B cell (primary cell): ENCODE measurements around the gene DIRAS1.

Experiments used
- EZH2 ChIP-seq: IDR thresholded peaks from 2 replicates; pipeline ENCODE4 v1.6.1; 2012; ENCODE audit warnings: borderline replicate concordance, low read depth, mild to moderate bottlenecking, moderate library complexity, low read length; ENCODE audit not compliant: insufficient read depth, poor library complexity, severe bottlenecking
- TF ChIP-seq, protein P1 (sequence below): fragments of 200-600 bp; IDR thresholded peaks from one replicate; pipeline ENCODE4 v1.8.0; 2022; ENCODE audit warnings: antibody characterized with exemption, mild to moderate bottlenecking

DNA sequence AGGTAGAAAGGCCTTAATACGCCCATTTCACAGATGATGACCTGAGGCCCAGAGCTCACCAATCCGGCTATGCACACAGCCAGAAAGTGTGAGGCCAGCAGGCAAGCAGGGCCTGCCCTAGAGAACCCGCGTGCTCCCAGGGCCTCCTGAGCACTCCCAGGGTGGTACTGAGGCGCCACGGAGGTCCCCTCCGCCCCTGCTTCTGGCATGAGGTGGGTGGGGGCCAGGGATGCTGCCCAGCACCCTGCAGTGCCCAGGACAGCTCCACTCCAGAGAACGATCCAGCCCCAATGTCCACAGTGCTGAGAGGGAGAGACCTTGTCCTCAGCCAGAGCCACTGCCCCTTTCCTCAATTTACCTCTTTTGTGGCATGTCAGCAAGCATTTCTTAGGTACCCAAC is 48.0 kb upstream of the DIRAS1 start:
- no peak for TF ChIP-seq EZH2
- TF ChIP-seq, protein P1, sequence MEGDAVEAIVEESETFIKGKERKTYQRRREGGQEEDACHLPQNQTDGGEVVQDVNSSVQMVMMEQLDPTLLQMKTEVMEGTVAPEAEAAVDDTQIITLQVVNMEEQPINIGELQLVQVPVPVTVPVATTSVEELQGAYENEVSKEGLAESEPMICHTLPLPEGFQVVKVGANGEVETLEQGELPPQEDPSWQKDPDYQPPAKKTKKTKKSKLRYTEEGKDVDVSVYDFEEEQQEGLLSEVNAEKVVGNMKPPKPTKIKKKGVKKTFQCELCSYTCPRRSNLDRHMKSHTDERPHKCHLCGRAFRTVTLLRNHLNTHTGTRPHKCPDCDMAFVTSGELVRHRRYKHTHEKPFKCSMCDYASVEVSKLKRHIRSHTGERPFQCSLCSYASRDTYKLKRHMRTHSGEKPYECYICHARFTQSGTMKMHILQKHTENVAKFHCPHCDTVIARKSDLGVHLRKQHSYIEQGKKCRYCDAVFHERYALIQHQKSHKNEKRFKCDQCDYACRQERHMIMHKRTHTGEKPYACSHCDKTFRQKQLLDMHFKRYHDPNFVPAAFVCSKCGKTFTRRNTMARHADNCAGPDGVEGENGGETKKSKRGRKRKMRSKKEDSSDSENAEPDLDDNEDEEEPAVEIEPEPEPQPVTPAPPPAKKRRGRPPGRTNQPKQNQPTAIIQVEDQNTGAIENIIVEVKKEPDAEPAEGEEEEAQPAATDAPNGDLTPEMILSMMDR = no peak
